Measurements from ENCODE around the gene RELL1.

The RELL1 gene, protein sequence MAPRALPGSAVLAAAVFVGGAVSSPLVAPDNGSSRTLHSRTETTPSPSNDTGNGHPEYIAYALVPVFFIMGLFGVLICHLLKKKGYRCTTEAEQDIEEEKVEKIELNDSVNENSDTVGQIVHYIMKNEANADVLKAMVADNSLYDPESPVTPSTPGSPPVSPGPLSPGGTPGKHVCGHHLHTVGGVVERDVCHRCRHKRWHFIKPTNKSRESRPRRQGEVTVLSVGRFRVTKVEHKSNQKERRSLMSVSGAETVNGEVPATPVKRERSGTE

DNA sequence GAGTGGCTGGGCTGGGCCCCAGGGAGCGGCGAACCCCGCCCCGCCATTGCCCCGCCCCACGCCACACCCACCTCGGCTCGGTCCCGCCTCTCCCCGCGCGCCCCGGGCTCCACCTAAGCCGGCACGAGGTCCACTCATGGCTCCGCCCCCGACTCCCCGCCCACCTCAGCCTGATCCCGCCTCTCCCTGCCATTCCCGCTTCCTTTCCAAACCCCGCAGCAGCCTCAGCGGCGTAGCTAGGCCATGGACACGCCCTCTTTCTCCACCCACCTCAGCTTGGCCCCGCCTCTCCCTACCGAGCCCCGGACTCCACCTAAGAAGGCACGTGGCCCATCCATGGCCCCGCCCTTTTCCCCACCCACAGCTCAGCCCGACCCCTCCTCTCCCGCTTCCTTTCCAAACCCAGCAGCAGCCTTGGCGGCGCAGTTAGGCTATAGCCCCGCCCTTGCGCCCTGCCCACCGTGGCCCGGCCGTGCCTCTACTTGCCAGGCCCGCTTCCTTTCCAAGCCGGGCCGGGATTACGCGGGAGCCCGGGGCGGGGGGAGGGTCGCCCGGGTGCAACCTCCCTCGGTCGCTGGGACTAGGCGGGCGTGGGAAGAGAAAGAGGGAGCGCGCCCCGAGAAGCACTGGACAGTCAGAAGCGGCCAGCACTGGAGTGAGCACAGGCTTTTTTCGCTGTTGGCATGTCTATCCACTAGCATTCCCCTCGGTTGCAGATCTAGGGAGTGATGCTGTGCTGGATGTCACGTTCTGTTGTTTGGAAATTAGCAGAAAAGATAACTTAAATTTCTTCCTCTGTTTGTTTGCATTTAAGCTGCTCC is at the start of gene RELL1:
RELL1 (minus strand) TSS at position 4 of the 821 bp plus-strand sequence. CDS start 89 bp downstream, outside the sequence.
- peak; percentile 68 for DNase-seq

DNA sequence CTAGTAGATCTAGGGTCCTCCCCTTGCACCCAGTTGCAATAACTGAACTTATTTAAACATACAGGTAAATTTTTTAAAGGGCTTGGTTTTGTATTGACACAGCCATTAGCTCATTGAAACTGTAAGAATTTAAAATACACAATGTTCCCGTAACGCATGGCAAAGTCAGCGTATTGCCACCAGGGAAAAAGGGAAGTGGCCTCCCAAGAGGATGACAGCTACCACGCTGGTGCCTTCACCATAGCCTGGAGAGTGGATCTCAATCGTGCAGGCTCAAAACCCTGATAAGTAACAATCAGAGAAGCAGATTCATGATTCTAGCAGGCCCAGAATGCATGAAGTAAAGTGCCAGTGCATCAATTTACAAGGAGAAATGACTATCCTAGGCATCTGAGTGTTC is 49.4 kb upstream of the RELL1 start:
- no peak for DNase-seq

DNA sequence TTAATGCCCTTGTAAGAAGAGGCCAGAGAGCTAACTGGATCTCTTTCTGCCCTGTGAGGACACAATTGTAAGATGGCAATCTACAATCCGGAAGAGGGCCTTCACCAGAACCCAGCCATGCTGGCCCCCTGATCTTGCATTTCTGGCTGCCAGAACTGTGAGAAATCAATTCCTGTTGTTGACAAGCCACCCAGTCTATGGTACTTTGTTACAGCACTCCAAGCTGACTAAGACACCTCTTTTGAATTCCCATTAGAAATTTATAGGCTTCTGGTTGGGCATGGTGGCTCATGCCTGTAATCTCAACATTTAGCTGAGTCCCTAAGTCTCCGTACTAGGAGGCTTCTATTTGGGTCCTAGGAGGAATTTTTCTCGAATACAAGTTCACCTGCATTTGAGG is 48.8 kb upstream of the RELL1 start:
- DNase-seq: no peak

DNA sequence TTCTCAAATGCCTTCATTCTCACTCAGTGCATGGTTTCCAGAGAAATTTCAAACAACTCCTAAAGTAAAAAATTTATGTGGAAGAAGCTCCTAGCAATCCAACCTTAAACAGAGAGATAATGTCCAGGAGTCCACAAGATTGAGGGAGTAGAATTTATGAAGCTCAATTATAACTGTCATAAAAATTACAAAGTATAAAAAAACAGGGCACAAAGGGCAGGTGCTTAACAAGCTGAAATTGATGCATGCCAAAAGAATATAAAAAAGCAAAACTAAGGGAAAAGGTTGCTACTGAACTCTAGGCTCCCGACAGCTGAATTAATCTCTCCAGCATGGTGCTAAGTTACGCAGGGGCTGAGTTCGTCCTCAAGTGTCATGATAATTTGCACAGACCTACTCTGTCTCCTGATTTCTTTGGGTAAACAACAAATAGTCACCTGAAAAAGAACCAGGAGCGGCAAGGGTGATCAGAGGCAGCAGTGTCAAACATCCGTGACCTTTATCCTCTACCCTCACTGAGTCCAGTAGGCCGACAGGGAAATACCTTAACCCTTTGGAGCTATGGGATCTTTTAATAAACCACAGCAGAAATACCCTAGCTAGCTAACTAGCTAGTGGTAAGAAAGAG is 47.2 kb upstream of the RELL1 start:
- DNase-seq: no peak

DNA sequence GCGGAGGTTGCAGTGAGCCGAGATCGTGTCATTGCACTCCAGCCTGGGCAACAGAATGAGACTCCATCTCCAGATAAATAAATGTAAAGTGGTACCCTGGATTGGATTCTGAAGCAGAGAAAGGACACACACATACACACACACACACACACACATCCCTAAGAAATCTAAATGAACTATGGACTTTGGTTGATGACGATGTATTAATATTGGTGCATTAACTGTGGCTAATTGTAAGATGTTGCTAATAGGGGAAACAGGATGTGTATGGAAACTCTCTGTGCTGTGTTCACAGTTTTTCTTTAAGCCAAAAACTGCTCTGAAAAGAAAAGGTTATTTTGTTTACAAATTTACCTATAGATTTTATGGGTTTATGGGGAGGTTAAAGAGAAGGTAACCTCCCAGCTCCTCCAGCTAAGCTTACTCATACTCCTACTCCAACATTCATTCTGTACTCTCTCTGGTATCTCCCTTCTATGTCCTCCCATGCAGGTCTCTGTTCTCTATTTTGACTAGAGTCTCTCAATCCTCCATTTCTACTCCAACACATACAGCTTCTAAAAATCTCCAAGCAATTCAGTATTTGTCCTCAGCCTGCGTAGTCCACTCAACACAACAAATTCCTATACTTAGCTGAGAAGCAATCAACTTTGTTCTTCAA is 46.5 kb upstream of the RELL1 start:
- no peak for DNase-seq

DNA sequence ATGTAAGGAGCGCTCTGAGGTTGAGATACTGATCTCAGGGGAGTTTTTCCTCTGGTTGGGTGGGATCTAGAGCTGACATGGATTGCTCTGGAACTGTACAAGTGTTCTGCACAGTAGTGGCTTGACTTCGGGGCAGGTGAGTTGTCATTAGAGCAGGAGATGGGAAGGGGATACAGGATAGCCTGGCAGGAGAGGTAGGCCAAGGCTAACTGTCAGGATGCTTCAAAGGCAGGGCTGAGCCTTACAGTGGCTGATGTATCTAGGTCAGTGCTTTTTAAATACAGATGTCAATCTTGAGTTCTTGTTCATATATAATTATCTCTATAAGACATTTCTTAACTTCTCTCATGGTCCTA is 43.5 kb upstream of the RELL1 start:
- DNase-seq: no peak

DNA sequence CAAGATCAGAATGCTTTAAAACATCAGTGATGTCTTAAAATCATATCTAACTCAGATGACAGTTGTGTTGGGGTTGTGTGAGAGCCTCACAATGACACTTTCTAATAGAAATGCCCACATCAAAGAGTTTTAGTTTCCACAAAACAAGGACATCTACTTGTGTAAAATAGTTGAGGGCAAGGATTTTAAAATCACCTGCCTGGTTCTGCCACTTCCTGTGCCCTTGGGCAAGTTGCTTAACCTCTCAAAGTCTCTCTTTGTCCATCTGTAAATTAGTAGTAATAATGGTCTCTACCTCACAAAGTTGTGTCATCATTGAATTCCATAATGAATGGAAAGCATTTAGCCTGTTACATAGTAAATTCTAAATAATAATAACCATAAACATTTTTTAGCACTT is 41.9 kb upstream of the RELL1 start:
- DNase-seq: no peak

DNA sequence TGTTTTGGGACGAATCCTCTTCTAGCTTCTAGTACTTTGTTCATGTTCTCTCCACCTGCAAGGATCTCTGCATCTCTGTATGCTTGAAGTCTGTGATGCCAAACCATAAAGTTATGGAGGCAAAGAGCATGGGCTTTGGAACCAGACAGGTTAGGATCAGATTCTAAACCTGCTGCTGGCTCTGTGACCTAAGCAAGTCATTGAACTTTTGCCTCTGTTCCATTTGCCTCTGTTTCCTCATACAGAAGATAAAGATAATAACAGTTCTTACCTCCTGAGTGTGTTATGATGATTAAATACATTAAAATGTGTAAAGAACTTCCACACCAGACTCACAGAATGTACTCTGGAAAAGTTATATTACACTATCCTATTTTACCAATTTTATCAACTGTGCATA is 41.5 kb upstream of the RELL1 start:
- DNase-seq: no peak

DNA sequence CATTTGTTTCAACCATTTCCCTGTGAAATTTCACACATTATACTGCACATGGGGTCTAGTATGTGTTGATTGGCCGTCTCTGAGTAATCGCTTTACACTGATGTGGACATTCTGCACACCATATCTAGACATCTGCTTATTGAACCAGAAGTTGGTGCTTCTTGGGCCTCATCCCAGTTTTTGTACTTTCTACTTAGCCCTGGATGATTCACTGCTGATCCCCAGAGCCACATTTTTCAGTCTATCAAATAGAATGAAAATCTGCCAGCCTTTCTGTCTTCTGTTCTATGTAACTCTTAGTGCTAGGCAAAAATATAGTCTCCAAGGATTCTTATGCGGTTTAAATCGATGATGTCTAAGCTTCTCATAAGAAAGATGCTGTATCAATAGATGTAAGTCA is 40.5 kb upstream of the RELL1 start:
- no peak for DNase-seq

DNA sequence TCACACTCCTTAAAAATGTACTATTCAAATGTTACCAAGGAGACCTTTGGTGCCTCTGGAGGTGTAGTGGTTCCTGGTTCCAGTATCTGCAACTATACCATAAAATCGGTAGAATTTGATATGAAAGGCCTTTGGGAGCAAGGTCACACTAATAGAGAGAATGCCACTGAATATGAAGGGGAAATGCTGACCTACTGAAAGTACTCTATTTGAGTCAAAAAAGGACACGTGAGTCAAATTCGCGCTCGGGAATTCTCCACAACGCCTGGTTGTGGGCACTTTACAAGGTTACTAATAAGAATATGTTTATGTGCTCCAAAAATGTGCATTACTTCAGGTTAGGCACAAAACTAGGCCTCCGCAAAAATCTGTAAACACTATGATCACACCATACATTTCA is 39.5 kb upstream of the RELL1 start:
- DNase-seq: no peak

DNA sequence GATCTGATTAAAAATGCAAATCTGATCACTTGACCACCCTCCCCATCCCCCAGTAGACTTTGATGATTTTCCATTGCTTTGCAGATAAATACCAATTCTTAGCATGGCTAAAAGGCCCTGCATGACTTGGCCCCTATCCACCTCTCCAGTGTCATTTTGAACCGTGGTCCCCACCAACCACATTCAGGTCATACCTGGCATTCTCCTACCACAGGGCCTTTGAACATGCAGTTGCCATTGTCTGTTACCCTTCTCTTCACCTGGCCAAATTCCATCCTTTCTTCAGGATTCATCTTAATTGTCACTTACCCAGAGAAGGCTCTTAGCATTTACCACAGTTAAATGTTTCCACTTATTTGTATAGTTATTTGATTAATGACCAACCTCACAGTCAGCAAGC is 36.9 kb upstream of the RELL1 start:
- no peak for DNase-seq

DNA sequence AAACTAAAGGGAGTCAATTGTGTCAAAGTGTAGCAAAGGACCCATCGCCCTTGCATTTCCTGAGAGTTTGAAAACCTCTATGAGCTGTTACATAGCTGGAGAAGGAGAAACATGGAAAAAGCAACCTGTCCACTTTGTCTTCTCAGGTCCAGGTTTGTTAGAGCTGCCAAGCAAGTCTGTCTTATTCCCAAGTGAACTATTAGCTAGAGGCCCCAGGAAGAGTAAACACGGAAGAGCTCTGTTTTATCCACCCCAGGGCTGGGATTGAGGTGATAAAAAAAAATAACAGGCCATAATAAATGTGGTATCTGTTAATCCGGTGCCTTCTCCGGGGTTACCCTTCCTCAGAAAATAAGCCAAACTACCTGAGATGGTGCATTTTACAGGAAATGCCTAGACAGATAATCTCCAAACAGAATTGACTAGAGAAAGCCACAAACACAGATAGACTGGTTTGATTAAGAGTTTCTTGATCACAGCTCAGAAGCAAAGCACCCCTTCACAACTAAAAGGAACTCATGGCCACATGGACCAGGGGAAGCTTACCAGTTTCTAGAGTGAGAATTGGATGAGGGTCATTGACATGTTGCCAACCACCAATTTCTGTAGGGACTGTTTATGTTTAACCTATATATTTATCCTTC is 35.9 kb upstream of the RELL1 start:
- DNase-seq: no peak

DNA sequence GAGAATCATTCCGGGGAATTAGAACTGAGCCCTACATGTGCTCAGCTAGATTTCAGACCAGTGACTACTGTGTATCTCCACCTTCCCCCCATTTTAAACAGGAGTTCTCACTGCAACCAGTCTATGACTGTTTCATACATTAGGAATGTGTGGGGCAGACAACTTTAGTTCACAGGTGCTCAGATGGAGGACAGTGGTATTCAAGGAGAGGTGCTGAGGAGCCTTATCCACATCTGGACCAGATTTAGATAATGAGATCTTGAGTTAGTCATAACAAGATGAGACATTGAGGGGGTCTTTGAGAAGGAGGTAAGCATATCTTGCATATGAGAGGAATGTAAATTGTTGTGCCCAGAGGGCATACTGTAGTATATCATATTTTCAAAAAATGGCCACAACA is 32.8 kb upstream of the RELL1 start:
- no peak for DNase-seq

DNA sequence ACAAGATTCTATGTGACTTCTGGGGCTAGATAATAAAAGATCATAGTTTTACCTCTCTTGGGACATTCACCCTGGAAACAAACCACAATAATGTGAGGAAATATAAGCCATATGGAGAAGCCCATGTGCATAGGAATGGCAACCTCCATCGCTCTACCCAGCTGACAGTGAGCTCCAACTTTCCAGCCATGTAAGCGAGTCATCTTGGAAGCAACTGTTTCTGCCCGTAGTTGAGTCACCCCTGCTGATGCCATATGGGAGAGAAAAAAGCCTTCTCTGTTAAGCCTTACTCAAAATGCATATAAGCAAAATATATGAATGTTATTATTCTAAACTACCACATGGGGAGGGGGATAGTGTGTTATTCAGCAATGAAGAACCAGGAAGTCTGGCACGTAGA is 31.4 kb upstream of the RELL1 start:
- DNase-seq: no peak

DNA sequence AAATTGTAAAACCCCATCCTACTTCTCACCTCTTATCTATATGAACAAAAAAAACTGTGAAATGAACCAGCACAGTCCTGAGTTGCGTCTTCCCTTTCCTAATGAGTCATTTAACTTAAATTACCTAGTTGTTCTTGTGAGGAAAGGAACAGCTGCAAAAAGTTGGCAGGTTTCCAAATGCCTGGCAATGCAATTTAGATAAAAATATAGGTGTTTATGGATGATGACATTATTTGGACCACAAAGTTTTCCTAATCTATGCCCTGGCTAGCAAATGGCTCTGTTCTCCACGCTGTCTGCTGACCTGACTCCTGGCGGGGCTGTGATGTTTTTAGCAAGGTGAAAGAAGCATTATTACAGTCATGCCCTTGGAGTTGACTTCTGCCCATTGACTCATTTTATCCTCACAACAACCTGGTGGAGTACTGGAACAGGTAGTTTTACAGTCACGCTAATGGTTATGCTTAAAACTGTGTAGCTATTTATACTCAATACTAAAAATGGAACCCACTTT is 29.8 kb upstream of the RELL1 start:
- DNase-seq: no peak

DNA sequence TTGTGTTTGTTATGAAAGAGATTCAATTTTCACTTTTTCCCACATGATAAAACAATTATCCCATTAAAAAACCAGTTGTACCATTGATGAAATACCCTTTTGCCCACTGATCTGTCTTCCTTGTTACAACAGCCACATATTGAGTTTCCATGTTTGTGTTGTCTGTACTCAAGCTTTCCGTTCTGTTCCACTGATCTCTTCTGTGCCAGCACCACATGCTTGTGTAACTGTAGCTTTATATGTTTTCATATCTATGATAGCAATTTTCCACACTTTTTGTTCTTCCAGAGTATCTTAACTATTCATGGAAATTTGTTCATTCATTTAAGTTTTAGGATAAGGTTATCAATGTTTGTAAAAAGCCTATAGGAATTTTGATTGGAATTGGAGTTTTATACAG is 24.3 kb upstream of the RELL1 start:
- DNase-seq: no peak

DNA sequence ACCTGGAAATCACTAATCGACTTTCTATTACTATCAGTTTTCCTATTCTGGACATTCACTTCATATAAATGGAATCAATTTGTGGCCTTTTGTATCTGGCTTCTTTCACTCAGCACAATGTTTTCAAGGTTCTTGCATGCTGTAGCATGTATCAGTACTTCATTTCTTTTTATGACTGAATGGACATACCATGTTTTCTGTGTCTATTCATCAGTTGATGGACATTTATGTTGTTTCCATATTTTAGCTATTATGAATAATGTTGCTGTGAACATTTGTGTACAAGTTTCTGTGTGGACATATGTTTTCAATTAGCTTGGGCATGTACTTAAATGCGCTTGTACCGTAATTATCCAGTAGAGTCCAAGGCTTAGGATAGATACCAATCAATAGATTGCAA is 19.9 kb upstream of the RELL1 start:
- no peak for DNase-seq

DNA sequence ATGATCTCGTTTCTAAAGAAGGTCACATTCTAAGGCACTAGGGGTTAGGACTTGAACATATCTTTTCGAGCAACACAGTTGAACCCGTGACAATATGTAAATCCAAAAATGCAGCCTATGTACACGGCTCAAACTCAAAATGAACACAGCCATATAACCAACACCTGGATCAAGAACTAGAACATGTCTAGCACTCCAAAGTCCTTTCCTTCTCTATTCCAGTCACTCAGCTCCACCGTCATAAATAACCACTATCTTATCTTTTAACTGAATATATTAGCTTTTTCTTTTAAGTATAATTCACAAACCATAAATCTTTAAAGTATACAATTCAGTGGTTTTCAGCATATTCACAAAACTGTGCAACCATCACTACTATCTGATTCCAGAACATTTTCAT is 19.4 kb upstream of the RELL1 start:
- no peak for DNase-seq

DNA sequence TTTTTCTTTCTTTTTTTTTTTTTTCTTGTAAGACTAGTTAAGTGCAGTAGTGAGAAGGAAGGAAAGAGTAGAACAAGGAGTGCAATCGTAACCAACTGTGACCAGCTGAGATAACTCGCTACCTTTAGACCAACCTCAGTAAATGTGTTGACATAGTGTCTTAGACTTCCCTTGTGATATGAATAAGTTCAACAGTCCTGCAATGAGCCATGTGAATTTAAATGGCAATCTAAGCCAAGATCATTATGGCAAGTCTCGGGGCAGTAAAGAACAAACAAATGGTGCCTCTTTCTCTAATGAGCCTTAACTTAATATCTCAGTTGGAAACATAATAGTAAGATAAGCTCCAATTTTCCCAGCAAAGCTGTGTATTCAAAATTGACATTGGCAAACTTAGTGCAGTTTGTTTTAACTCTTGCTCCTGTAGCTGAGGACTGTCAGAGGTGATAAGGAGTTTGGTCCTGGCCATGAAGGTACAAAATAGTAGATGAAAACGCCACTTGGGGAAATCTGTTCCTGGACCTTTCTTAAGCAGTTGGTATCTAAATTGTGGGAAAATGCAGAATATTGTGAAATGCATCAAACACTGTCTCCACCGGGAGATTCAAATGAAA is 13.8 kb upstream of the RELL1 start:
- DNase-seq: no peak

DNA sequence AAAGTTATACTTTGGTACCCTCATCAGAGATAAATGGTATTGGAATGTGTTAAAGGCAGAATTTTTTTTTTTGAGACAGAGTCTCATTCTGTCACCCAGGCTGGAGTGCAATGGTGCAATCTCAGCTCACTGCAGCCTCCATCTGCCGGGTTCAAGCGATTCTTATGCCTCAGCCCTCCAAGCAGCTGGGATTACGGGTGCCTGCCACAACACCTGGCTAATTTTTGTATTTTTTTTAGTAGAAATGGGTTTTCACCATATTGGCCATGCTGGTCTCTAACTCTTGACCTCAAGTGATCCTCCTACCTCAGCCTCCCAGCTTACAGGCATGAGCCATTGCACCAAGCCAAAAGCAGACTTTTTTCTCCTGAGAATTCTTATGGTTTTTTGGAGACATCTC is 11.4 kb upstream of the RELL1 start:
- DNase-seq: no peak

DNA sequence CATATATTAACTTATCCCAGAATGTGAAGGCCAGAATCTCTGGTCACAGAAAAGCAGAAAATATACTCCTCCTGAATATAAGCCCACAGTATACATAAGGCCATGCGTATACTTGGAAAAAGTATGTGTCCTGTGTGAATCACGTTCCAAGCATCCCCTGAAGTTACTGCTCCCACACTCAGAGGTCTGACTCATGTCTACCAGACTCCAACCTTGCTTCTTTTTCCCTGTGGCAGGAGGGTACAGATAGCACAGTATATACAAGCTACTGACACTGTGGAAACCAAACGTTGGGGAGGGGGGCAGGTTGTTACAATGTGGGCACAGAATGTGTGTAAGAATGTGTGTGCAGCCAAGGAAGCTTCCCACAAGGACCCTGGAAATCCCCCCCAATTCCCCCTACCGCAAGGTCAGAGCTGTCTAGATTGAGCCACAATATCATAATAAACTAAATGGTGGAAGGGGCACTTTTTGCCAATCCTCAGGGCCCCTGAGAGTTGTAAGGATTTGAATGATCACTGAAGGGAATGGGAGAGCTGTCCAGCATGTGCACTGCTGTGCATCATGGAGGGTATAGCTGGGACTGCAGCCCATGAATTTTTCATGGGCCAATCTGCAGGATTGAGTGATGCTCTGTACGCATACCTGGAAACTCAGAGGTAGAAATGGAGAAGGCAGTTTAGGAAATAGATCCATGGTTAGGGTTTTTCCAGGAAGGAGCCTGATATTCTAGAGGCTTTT is 7.4 kb upstream of the RELL1 start:
- no peak for DNase-seq

DNA sequence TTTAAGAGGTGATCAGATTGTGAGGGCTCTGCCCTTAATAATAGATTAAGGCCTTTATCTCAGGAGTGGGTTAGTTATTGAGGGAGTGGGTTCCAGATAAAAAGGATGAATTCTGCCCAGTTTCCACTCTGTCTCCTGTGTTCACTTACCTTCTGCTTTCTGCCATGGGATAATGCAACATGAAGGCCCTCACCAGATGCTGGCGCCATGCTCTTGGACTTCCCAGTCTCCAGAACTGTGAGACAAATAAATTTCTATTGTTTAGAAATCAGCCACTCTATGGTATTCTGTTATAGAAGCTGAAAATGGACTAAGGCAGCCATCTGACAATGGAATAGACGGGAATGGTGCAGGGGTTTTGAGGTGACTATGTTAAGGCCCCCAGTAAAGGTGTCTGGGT is 6.9 kb upstream of the RELL1 start:
- no peak for DNase-seq

Data from SHP77 treated with DMSO at 0.1 percent for 48 hours (cell line).